K562 (cell line): Measurements from ENCODE around the gene PDE11A. TPM values are rescaled to one million over a fixed set of nuclear protein-coding genes. Genes with fewer than 3 reads are reported as not detected.

Source experiments
- ATAC-seq: fragments of 200-7000 bp; cut with Tn5 transposase; 3 replicates; pipeline ENCODE4 v1.9.1; 2020; ENCODE audit warnings: moderate library complexity
- BruUV-seq: library from RNA; stranded (reverse); fragments of 400-500 nt; replicated peaks from 2 replicates; lab custom pipeline; 2021; lab: Mats Ljungman, UMichigan
- CTCF ChIA-PET: fragments of 300-600 bp; formaldehyde crosslinking; extraction: SDS; loops from one replicate; lab custom pipeline; 2021; ENCODE audit warnings: low intra/inter-chr PET ratio; lab: Yijun Ruan, JAX
- POLR2A ChIA-PET: fragments of 300-600, 350-650 bp; sonication (Branson Sonifier 250); formaldehyde crosslinking; extraction: SDS; loops from one replicate; lab custom pipeline; 2021; ENCODE audit warnings: antibody characterized with exemption, inconsistent platforms; lab: Yijun Ruan, JAX
- DNase-seq, 4 experiments: peaks; one replicate each; pipeline versions ENCODE4 v3.0.0 to v3.0.0-alpha.2; 2011 to 2018; ENCODE audit warnings: low spot score in 3 of 4, mixed read lengths in 3 of 4; ENCODE audit errors: extremely low read depth in 1 of 4
- FAIRE-seq: peaks from 2 replicates; lab custom pipeline; 2011; peaks lifted over from hg19 to GRCh38; lab: Jason Lieb, UNC
- H2AFZ ChIP-seq: 2 replicates; pipeline ENCODE4 v1.6.0; 2011; ENCODE audit warnings: low read depth, low read length, control low read depth, inconsistent platforms
- H3K27ac ChIP-seq: fragments of 200-600 bp; 3 replicates; pipeline ENCODE4 v1.8.0; 2011; ENCODE audit warnings: low read depth, mild to moderate bottlenecking, control low read depth, inconsistent platforms, low read length, moderate library complexity, mixed read lengths; ENCODE audit errors: extremely low read depth
- H3K27me3 ChIP-seq, 2 experiments: fragments of 300-600 bp in 1 of 2; 2 replicates in 1 of 2; 3 replicates in 1 of 2; pipeline versions ENCODE4 v1.6.0 to v1.8.0; 2011; ENCODE audit warnings: inconsistent platforms in 2 of 2, low read length in 2 of 2, mild to moderate bottlenecking in 1 of 2, mixed read lengths in 1 of 2, moderate library complexity in 1 of 2; ENCODE audit not compliant: control insufficient read depth in 2 of 2, insufficient read depth in 2 of 2
- H3K36me3 ChIP-seq: fragments of 300-600 bp; 3 replicates; pipeline ENCODE4 v1.8.0; 2011; ENCODE audit warnings: mild to moderate bottlenecking, low read length, inconsistent platforms; ENCODE audit not compliant: control insufficient read depth, insufficient read depth
- H3K4me1 ChIP-seq, 2 experiments: fragments of 200-600 bp in 1 of 2; replicated peaks in 1 of 2; 2 replicates in 1 of 2; 3 replicates in 1 of 2; pipeline versions ENCODE4 v1.5.1 to v1.8.0; 2011; ENCODE audit warnings: inconsistent platforms in 2 of 2, low read length in 2 of 2, mild to moderate bottlenecking in 1 of 2, mixed read lengths in 1 of 2, moderate library complexity in 1 of 2; ENCODE audit not compliant: control insufficient read depth in 2 of 2, insufficient read depth in 2 of 2
- H3K4me2 ChIP-seq: 2 replicates; pipeline ENCODE4 v1.6.1; 2011; ENCODE audit warnings: low read length, control low read depth, inconsistent platforms, mixed read lengths; ENCODE audit not compliant: insufficient read depth
- H3K4me3 ChIP-seq: fragments of 200-600 bp; sonication (generic), shearing (Covaris generic); 2 replicates; pipeline ENCODE4 v1.5.1; 2016; ENCODE audit warnings: control low read depth, inconsistent platforms
- H3K79me2 ChIP-seq: fragments of 200-600 bp; 3 replicates; pipeline ENCODE4 v1.8.0; 2011; ENCODE audit warnings: low read length, inconsistent platforms; ENCODE audit not compliant: control insufficient read depth, insufficient read depth
- H3K9ac ChIP-seq, 2 experiments: 2 replicates each; pipeline versions ENCODE4 v1.6.0 to v1.6.1; 2011; ENCODE audit warnings: low read depth in 2 of 2, low read length in 2 of 2, control low read depth in 1 of 2, inconsistent platforms in 1 of 2, mild to moderate bottlenecking in 1 of 2, mixed read lengths in 1 of 2; ENCODE audit not compliant: insufficient read depth in 1 of 2
- H3K9me1 ChIP-seq: one replicate; pipeline ENCODE4 v1.6.0; 2011; ENCODE audit warnings: inconsistent platforms, mild to moderate bottlenecking, low read length, moderate library complexity; ENCODE audit not compliant: control insufficient read depth, insufficient read depth
- H3K9me3 ChIP-seq: replicated peaks from 2 replicates; pipeline ENCODE4 v1.5.1; 2011; ENCODE audit warnings: low read depth, low read length, inconsistent platforms; ENCODE audit not compliant: control insufficient read depth, insufficient read depth
- H4K20me1 ChIP-seq: replicated peaks from 2 replicates; pipeline ENCODE4 v1.6.1; 2011; ENCODE audit warnings: low read length, inconsistent platforms, mixed read lengths; ENCODE audit not compliant: control insufficient read depth, insufficient read depth
- BCL6 ChIP-seq: fragments of 250-450 bp; sonication (Bioruptor Pico); IDR thresholded peaks from 2 replicates; pipeline ENCODE4 v1.4.0; 2020
- CHCHD3 ChIP-seq: fragments of 250-450 bp; sonication (Bioruptor Pico); IDR thresholded peaks from 2 replicates; pipeline ENCODE4 v2.1.2; 2022; ENCODE audit warnings: mild to moderate bottlenecking
- ERF ChIP-seq: fragments of 450-650 bp; formaldehyde crosslinking; IDR thresholded peaks from 2 replicates; pipeline ENCODE4 v1.4.0; 2020; ENCODE audit warnings: mild to moderate bottlenecking, mixed read lengths
- HSF4 ChIP-seq: fragments of 250-450 bp; sonication (Bioruptor Pico); IDR thresholded peaks from 2 replicates; pipeline ENCODE4 v2.1.2; 2022; ENCODE audit warnings: mild to moderate bottlenecking, moderate library complexity, borderline replicate concordance
- ILK ChIP-seq: fragments of 450-650 bp; IDR thresholded peaks from 2 replicates; pipeline ENCODE4 v1.6.1; 2016; ENCODE audit warnings: missing genetic modification characterization, low read depth, mild to moderate bottlenecking, missing compliant biosample characterization, moderate library complexity, borderline replicate concordance
- MAFG ChIP-seq: fragments of 450-650 bp; conservative IDR thresholded peaks from 2 replicates; pipeline ENCODE4 v1.6.1; 2016; ENCODE audit warnings: missing genetic modification characterization, missing compliant biosample characterization
- NBN ChIP-seq: fragments of 450-650 bp; IDR thresholded peaks from 2 replicates; pipeline ENCODE4 v1.6.1; 2016; ENCODE audit warnings: low read depth, mild to moderate bottlenecking
- SRSF1 ChIP-seq: fragments of 200-400 bp; formaldehyde crosslinking; IDR thresholded peaks from 2 replicates; pipeline ENCODE4 v1.6.1; 2017; ENCODE audit warnings: mild to moderate bottlenecking, low read depth, low read length, moderate library complexity
- TAF1 ChIP-seq: IDR thresholded peaks from 2 replicates; pipeline ENCODE4 v1.6.1; 2011; ENCODE audit warnings: mild to moderate bottlenecking, low read length, moderate library complexity; ENCODE audit not compliant: insufficient read depth, control insufficient read depth, severe bottlenecking; ENCODE audit errors: extremely low read depth
- ZBTB9 ChIP-seq: fragments of 450-650 bp; formaldehyde crosslinking; IDR thresholded peaks from 2 replicates; pipeline ENCODE4 v1.4.0; 2020; ENCODE audit warnings: mild to moderate bottlenecking, moderate library complexity
- ZNF217 ChIP-seq: sonication (generic); formaldehyde crosslinking; IDR thresholded peaks from 2 replicates; pipeline ENCODE4 v1.8.0; 2022; ENCODE audit warnings: mild to moderate bottlenecking, missing genetic modification reagents
- WGBS: fragments of 100-300 bp; shearing (Covaris generic); methylation state at CpG from one replicate; pipeline ENCODE4 v1.1.6; 2016; ENCODE audit warnings: low coverage, mixed read lengths; ENCODE audit not compliant: insufficient coverage; ENCODE audit errors: missing lambda C conversion rate; 5-methylcytosine and 5-hydroxymethylcytosine counted together
- in situ Hi-C: fragments of 300-500 bp; cut with MboI; formaldehyde crosslinking; loops from 4 replicates; pipeline ENCODE4 v1.15.0; 2018; ENCODE audit warnings: inconsistent platforms, mixed read lengths
- intact Hi-C: fragments of 100-400 bp; cut with micrococcal nuclease; formaldehyde crosslinking; loops from 2 replicates; pipeline ENCODE4 v1.14.2; 2022
- polyA plus RNA-seq, 8 experiments: library from polyadenylated mRNA; depleted of rRNA in 4 of 8; stranded (reverse) in 5 of 8; unstranded in 3 of 8; fragments of >200 nt; fragmentation: Nextera tagmentation in 2 of 8; fragmentation: Illumina TruSeq in 1 of 8; extraction: Ambion mirVana in 2 of 8; extraction: Trizol in 1 of 8; gene quantifications; 2 replicates each; pipeline versions ENCODE4 v1.2.1 to v1.2.3, GENCODE V29; 2011 to 2014; ENCODE audit warnings: inconsistent platforms in 1 of 8, missing spikeins in 1 of 8
- total RNA-seq, 7 experiments: library from RNA; depleted of rRNA in 6 of 7; stranded (reverse); fragments of >200 nt in 6 of 7; fragmentation: Illumina TruSeq in 2 of 7; extraction: Trizol in 2 of 7; gene quantifications; 2 replicates each; pipeline versions ENCODE4 v1.2.1 to v1.2.3, GENCODE V29; 2011 to 2021; ENCODE audit warnings: low replicate concordance in 1 of 7

Gene PDE11A
- total and polyA plus RNA-seq, 9 of the 15 experiments (the other 6 are each of a cell fraction or from before 2014, with no cell fraction given) = 3.2 to 22.1 (median 5.7) TPM

- H3K9ac ChIP-seq = no peak overlapping the region
- H3K4me3 ChIP-seq = no peak overlapping the region
- H2AFZ ChIP-seq = no peak overlapping the region
- POLR2A ChIA-PET = interaction anchor here (1.0 kb wide), 1 partner anchor 9 kb away, joined by 3 read pairs; no protein-coding TSS in a partner anchor
- no peaks in the 10 kb centered on the region for H3K36me3 ChIP-seq
- no peak overlapping the region for H3K27ac ChIP-seq
- H3K9me1 ChIP-seq = no peaks in the 10 kb centered on the region
- 5% methylated on average over 2 of the region's 2 CpGs for WGBS
- no peaks in the 10 kb centered on the region for H3K79me2 ChIP-seq
- in situ Hi-C loops (loop anchor here (25.0 kb wide), 1 partner anchor 1628 kb away; the partner anchor contains the start of gene HOXD8), intact Hi-C loops (no loop called here)
- H3K4me1 ChIP-seq = peaks cover 4% of the 10 kb centered on the region in 2 experiments; a peak in 3 of 5 replicates
- peaks cover 0 to 4% of the 10 kb centered on the region in 2 experiments; a peak in 3 of 5 replicates for H3K27me3 ChIP-seq
- DNase-seq (no peak), ATAC-seq (no peak), FAIRE-seq (no peak)
- TF ChIP-seq BCL6 (CRISPR knock-in tag) (no peak), TAF1 (no peak), MAFG (no peak), ILK (no peak), CHCHD3 (CRISPR knock-in tag) (no peak), ERF (CRISPR knock-in tag) (no peak), SRSF1 (no peak), NBN (no peak), ZNF217 (CRISPR knock-in tag) (no peak), HSF4 (CRISPR knock-in tag) (no peak), ZBTB9 (CRISPR knock-in tag) (no peak)
- H3K9me3 ChIP-seq = no peaks in the 10 kb centered on the region
- no peak overlapping the region for H3K4me2 ChIP-seq
- CTCF ChIA-PET = no interaction called here
- H4K20me1 ChIP-seq = no peaks in the 10 kb centered on the region
- no TSS peak for BruUV-seq
These were observed 306.9 kb downstream of the PDE11A start for GRCh38 chr2:177765698-177766097.
